Anterior cingulate cortex (tissue), 58 donors: ENCODE measurements around the gene CALML5.

ENCODE experiments used
- DNase-seq, 58 donors: peaks; one replicate each; lab custom pipeline; 2025; lab: John Stamatoyannopoulos, UW

The CALML5 gene

GRCh38 chr10:5499493-5500140, at the start of gene CALML5:
TSS of gene CALML5 (minus strand) at chr10:5499570. CDS start at chr10:5499438, 132 bp downstream.
- DNase-seq: no peak

DNA sequence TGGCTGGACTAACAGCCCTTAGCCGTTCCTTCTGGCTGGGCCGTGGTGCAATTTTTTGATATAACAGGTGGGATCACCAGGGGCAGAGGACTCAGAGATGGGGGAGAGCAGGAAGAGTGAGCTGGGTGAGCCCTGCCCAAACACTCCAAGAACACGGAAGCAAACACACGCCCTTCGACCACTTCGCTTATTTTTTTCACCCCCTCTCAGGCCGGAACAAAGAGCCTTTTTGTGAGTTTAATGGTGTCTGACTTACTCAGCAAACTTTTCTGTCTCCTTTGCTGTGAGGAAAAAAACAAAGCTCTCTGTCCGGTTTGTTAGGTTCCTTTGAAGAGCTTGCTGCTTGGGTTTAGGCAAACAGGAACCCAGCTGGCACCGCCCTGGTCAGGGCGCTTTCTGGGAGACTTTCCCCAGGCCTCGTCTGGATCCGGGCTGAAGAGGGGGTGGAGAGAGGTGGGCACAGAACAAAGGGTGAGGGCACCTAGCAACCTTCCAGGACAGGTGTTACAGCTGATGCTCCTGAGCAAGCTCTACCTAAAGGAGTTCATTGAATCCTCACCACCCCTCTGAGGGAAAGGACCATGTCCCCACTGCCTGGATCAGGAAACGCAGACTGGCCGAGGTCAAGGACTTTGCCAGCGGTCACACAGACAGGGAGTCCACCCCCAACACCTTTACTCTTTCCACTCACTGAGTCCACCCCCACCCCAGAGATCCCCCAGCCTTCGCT, 48.7 kb upstream of the CALML5 start:
- DNase-seq: no peak

GRCh38 chr10:5547681-5547930, 48.2 kb upstream of the CALML5 start:
- DNase-seq: no peak

DNA sequence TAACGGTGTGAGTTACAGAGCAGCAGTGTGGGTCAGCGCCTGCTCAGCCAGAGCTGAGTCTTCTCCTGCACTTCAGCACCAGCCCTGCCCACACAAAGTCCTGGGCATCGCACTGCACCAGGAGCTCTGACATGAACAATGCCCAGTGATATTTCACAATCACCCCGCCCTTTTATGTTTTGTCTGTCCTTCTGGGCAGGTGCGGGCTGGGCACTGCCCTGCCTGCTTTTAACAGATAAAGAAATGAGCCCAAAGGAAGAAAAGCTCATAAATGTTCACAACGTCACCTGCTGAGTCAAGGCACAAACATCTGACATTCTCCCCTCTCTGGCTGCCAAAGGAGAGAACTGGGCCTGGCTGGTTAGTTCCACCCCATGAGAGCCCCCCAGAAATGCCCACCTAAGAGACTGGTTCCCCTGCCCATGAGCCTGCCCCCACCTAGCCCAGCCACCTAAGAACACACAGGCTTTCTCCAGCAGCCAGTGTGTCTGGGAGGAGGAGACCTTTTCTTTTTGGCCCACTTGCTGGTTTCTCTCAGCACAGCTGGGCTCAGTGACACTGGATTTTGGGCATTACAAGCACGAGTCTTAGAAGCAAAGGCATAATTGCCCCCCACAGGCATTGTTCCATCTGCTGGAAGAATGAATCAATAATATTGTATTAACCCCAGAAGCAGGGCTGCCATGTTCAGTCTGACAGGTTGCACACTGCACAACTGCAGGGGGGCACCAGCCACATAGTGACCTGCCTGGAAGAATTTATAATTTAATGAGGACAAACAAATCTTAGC, 47.7 kb upstream of the CALML5 start:
- no peak for DNase-seq

- no peak for DNase-seq
These were observed 46.7 kb upstream of the CALML5 start for GRCh38 chr10:5545778-5546710.

- no peak for DNase-seq
These were observed 46.0 kb upstream of the CALML5 start for GRCh38 chr10:5545426-5545777.

DNA sequence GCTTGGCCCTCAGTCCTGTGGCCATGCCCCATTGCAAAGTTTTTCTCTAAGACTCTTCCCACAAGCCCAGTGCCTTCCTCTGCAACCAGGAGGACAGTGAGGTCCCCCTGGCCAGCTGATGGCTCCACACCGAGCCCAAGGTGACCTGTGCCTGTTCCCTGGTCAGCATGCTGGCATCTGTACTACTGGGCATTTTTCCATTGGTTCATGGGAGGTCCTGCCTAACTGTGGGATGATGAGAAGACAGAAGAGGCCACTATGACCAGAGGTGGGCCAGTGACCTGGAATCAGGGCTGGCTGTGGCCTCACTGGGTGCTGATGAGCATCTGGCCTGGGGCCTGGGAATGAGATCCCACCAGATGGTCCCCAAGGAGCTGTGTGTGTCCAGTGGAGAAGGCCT, 45.6 kb upstream of the CALML5 start:
- no peak for DNase-seq

GRCh38 chr10:5544216-5544805, 44.9 kb upstream of the CALML5 start:
- DNase-seq: no peak

DNA sequence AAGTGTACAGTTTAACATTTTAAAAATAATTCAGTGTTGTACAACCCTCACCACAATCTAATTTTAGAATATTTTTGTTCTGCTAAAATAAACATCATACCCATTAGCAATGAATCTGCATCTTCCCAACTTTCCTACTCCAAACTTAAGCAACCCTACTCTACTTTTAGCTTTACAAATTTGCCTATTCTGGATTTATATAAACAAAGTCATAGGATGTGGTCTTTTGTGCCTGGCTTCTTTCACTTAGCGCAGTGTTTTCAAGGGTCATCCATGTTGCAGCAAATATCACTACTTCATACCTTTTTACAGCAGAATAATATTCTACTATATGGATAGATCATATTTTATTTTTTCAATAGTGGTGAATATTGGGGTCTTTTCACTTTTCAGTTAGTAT, 44.3 kb upstream of the CALML5 start:
- no peak for DNase-seq

- no peak for DNase-seq
These were observed 42.7 kb upstream of the CALML5 start for GRCh38 chr10:5542100-5542499.

DNA sequence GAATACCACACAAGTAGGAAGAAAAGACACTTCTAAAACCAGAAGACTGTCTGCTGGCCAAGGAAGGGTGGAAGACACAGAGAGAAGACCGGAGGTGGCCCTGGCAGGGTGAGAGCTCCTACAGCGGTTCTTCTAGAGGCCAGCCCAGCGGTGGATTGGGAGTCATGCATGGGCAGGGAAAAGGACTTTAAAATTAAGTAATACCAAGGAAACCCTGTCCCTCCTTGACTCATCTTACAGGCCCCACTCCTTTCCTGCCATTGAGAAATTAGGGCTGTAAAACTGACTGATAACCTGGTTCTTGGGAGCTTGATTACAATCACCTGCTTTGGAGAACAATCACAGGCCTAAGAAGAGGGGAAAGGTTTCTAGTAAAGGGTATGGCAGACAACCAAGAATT, 41.5 kb upstream of the CALML5 start:
- no peak for DNase-seq

DNA sequence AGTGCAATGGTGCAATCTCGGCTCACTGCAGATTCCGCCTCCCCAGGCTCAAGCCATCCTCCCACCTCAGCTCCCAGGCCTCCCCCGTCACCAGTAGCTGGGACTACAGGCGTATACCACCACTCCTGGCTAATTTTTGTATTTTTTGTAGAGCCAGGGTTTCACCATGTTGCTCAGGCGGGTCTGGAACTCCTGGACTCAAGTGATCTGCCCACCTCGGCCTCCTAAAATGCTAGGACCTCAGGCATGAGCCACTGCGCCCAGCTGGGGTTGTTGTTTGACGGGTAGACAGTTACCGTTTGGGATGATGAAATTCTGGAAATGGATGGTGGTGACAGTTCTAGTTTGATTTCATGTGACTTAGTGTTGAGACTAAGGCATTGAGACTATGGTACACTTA, 40.7 kb upstream of the CALML5 start:
- no peak for DNase-seq

GRCh38 chr10:5538892-5539651, 39.7 kb upstream of the CALML5 start:
- no peak for DNase-seq

DNA sequence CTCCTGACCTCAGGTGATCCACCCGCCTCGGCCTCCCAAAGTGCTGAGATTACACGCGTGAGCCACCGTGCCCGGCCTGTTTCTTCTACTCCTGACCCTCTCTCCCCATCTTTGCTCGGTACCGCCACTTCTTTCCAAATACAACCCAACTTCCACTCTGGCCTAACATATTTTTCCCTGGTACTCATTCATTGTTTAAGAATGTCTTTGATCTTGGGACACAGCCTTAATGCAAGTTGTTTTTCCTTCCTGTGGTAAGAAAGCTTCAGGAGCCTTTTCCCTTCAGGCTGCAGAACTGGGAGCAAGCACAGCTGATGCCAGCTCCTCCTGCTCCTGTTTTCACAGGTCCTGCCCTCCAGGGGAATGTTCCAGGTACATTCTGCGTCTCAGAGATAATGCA, 39.1 kb upstream of the CALML5 start:
- DNase-seq: no peak

- no peak for DNase-seq
These were observed 38.3 kb upstream of the CALML5 start for GRCh38 chr10:5537684-5538083.

DNA sequence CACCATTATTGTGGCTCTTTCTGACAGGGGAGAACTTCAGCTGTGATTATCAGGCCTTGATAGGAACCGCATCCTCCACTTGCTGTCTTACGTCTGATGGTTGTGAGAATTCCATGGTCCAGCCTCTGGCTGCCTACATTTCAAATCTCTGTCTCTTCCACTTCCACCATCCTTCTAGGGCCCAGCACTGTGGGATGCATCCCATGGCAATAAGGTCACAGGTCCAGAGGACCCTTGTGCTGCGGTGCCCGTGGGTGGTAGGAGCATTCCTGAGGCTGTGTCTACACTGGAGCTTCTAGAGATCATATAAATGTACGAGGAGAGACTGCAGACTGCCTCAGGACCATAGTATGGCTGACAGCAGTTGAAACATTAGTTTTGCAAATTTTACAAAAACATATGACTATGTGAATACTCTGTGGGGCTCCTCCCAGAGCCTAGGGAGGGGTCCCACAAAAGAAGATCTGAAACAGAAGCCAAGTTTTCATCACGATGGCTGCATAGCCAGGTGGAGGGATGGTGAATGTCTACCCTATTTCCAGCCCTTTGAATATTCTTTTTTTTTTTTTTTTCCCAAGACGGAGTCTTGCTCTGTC, 37.2 kb upstream of the CALML5 start:
- no peak for DNase-seq

GRCh38 chr10:5534880-5535856, 35.8 kb upstream of the CALML5 start:
- no peak for DNase-seq
